IPS-NIHi11 (cell line): ENCODE measurements around the gene ACVR2B.

ENCODE experiments used
- DNase-seq: peaks from one replicate; pipeline ENCODE4 v3.0.0; 2012; ENCODE audit warnings: mixed read lengths, low spot score

The ACVR2B gene

DNA sequence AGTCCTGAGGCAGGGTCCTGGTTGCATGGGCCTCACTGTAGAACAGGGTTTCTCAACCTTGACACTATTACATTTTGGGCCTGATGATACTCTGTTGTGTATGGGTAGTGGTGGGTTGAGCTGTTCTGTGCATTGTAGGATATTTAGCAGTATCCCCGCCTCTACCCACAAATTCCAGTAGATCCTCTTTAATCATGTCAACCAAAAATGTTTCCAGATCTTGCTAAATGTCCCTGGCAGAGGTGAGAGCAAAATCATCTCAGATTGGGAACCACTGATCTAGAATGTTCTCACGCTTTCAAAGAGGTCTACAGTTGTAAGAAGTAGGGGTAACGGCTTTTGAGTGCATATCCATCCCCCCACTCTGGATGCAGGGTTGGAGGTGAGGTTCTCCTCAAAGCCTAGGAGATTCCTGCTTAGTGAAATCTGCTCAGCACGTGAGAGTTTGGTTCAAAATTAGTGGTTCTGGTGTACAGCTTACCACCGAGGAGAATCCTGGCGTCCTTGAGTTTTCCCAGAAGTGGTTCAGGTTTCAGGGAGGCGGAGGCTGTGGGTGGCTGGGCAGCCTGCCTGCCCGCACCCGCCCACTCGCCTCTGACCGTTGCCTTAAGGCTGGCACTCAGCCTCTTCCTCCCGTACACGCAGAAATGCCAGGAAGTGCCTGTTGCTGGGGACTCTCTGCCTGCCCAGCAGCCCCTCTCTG, 5.3 kb downstream of the ACVR2B start:
- DNase-seq, result peak; percentile 76

- DNase-seq, result no peak
Observed at GRCh38 chr3:38459499-38460048, 5.9 kb downstream of the ACVR2B start.

- DNase-seq, result no peak
Observed at GRCh38 chr3:38460377-38461270, 6.9 kb downstream of the ACVR2B start.

DNA sequence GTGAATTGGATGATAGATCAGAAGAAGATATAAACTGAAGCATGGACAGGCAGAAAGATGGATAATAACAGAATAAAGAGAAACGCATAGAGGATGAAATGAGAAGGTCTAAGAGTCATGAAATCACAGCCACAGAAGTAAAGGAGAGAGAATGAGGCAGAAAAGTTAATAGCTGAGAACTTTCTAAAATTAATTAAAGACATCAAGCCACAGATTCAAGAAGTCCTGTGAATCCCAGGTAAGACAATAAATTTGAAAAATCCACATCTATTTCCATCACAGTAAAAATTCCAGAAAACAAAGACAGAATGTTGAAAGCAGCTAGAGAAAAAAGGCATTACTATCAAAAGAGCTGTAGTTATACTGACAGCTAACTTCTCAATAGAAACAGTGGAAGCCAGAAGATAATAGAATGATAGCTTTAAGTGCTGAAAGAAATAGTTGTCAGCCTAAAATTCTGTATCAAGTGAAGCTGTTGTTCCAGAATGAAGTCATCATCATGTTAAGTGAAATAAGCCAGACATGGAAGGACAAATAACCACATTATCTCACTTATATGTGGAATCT, 12.0 kb downstream of the ACVR2B start:
- DNase-seq, result no peak

- no peak for DNase-seq
Observed at GRCh38 chr3:38468765-38469164, 15.1 kb downstream of the ACVR2B start.

- no peak for DNase-seq
Observed at GRCh38 chr3:38469852-38470251, 16.2 kb downstream of the ACVR2B start.

- no peak for DNase-seq
Observed at GRCh38 chr3:38471260-38471857, 17.7 kb downstream of the ACVR2B start.

DNA sequence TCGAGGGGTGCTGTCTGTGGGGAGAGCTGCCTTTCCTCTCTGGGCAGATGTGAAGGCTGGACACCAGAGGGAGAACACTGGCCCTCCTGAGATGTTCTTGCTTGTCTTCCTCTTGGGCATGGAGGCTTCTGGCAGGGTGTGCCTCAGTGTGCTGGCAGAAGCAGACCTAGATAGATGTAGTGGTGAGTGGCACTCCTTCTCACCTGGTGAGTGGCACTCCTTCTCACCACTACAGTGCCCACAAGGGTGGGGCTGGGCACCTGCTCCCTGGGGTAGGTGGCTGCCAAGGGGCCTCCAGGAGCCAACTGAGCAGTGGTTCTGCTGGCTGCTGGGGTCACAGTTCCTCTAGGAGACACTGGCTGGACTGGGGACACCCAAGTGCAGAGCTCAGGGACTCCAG, 18.7 kb downstream of the ACVR2B start:
- no peak for DNase-seq

DNA sequence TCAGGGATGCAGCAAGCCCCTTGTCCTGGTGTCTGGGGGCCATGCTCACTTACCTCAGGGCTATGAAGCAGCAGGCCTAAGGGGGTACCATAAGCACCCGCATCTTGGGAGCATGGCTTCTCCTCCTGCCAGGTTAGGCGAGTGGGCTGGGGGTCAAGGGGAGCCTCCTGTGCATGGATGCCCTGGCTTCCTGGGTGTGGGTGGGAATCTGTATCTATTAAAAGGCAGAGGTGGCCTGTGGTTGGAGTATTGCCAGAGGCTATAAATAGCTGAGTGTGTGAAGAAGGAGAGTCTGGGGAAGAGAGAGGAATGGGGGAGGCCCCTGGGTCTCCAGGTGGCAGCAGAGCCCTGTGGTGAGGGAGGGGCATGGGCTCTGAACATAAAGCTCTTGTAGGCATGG, 19.5 kb downstream of the ACVR2B start:
- DNase-seq, result no peak

DNA sequence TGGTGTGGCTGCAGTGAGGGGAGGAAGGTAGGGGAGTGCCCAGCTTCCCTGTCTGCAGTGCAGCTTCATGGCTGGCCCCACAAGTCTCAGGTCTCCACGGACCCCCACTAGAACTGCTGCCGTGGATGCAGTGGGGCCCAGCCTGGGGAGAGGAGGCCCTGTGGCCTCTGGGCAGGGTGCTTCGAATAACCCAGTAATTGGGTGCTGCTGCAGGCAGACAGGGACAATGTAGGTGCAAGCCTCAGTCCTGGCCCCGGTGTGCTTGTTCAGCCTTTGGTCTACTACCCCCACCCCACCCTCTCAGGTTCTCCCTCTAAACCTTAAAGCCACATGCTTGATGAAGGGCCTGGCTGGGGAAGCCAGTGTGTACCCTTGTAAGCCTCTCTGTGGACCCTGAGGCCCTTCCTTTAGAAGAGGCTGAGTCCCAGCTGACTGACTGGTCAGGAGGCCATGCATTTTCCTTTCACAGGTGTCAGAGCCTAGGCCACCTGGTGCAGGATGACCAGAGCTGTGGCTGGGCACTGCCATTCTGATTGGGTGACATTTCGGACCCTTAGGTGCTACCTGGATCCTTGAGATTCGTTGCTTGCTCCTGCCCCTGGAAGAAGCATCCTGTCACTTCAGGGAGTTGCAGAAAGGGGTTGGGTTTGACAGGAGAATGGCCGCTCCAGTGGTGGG, 21.4 kb downstream of the ACVR2B start:
- DNase-seq, result no peak

DNA sequence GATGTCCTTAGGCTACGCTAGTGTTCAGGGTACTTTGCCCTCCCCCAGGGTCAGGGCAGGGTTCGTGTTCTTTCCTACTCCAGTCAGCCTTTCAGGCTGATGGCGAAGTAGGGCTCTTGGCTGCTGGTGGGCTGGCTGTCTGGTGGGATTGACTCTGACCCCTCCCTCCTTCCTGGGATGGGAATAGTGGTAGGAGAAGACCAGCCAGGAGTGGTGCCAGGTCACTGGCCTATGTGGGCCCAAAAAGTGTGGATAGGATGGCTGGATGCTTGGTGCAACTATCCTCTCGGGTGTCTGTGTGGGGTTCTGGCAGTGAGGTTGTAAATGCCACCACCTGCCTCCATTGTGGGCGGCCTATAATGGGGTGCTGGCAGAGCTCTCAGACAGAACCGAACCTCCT, 22.0 kb downstream of the ACVR2B start:
- no peak for DNase-seq

DNA sequence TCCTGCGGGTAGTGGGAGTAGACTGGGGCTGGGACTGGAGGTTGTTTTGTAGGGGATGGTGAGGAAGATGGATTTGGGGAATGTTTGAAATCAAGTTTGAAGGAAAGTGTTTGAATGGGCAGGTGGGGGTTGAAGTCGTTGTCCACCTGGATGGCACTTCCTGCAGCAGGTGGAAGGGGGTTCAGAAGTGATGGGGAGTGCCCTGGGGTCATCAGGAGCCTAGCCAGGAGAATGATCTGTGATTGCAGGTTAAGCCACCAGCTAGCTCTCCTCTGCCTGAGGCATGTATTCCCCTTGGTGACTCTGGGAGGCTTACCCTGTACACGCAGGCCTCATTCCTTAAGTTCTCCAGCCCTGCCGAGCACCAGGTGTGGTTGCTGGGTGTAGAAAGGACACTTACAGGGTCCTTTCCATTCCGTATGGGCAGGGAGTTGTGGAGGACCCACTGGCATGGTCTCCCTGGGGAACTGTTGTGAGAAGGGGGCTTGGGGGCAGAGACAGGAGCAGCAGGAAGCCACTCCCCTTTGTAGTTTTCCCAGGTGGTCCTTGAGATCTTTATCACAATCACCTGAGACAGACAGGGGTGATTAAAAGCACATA, 22.6 kb downstream of the ACVR2B start:
- no peak for DNase-seq

- DNase-seq, result no peak
Observed at GRCh38 chr3:38477057-38477820, 23.5 kb downstream of the ACVR2B start.

DNA sequence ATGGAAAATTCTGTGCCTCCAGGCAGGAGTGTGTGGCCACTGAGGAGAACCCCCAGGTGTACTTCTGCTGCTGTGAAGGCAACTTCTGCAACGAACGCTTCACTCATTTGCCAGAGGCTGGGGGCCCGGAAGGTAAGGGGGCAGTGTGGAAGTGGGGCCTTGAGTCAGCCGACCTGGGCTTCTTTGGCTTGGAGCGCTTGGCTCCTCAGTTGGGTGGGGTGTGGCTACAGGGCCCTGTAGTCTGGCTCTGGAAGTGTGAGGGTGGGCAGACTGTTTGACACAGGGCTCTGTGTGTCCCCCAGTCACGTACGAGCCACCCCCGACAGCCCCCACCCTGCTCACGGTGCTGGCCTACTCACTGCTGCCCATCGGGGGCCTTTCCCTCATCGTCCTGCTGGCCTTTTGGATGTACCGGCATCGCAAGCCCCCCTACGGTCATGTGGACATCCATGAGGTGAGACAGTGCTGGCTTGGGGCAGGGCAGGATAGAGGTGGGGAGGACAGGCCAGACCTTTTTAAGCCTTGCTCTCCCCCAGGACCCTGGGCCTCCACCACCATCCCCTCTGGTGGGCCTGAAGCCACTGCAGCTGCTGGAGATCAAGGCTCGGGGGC, 24.3 kb downstream of the ACVR2B start:
- DNase-seq, result no peak

GRCh38 chr3:38478901-38479300, 25.2 kb downstream of the ACVR2B start:
- DNase-seq, result no peak

DNA sequence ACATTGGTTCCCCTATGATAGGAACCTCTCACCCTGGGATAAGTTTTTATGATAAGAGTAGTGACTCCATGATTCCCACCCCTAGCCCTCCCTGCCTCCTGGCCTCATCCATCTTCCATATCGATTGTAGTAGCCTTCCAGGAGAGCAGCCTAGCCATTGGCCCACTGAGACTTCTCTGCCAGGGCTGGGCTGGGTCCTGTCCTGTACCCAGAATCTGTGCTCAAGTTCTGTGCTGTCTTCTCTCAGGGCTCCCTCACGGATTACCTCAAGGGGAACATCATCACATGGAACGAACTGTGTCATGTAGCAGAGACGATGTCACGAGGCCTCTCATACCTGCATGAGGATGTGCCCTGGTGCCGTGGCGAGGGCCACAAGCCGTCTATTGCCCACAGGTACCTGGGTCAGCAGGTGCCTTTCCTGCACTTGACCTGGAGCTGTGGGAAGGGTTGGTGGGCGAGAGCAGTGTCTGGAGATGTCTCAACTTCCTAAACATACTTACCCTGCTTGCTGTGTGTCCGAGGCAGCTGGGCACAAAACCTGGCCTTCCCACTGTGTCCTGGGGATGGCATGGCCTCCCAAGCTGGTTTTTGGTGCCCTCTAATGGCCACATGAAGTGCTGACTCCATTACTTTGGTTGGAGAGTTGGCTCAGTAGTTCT, 25.9 kb downstream of the ACVR2B start:
- peak; percentile 80 for DNase-seq

DNA sequence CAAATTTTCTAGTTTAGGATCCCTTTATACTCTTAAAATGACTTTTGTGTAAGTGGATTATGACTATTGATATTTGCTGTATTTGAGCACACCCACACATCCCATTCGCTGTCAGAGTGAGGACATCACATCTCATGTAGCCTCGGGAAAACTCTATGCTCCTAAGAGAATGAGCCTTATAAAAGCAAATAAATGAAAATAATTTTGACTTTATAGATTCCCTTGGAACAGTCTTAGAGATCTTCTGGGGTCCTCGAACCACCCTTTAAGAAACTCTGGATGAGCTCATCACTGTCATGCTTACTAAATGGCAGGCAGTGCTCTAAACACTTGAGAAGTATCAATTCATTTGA, 26.4 kb downstream of the ACVR2B start:
- no peak for DNase-seq

- DNase-seq, result no peak
Observed at GRCh38 chr3:38480930-38481329, 27.2 kb downstream of the ACVR2B start.

GRCh38 chr3:38482951-38483350, 29.3 kb downstream of the ACVR2B start:
- DNase-seq, result no peak

GRCh38 chr3:38487323-38487722, 33.6 kb downstream of the ACVR2B start:
- DNase-seq, result no peak
